ENCODE data around the gene IL17F.

The IL17F gene

GRCh38 chr6:52227495-52227894, 16.8 kb downstream of the IL17F start:
- TF ChIP-seq NFRKB (IDR thresholded peaks at IDR 0.05) = no peak
- TF ChIP-seq FOXM1 (IDR thresholded peaks at IDR 0.05; ENCODE audit: borderline replicate concordance) = no peak
- TF ChIP-seq ZNF384 (IDR thresholded peaks at IDR 0.05) = no peak
- TF ChIP-seq PKNOX1 (IDR thresholded peaks at IDR 0.05) = no peak
- TF ChIP-seq ARNT (IDR thresholded peaks at IDR 0.05) = no peak
- no peak for TF ChIP-seq BHLHE40 (IDR thresholded peaks at IDR 0.05; ENCODE audit: borderline replicate concordance)
- TF ChIP-seq SUZ12 (IDR thresholded peaks at IDR 0.05) = no peak
- TF ChIP-seq CTBP1 (IDR thresholded peaks at IDR 0.05; ENCODE audit: borderline replicate concordance) = no peak
- TF ChIP-seq FOXA1 (IDR thresholded peaks at IDR 0.05) = no peak
- no peak for TF ChIP-seq FOXK2 (IDR thresholded peaks at IDR 0.05)
- ChIA-PET CTCF (no interaction called here), POLR2A (no interaction called here)
- no peak for DNase-seq (ENCODE audit: extremely low spot score)

GRCh38 chr6:52221302-52221701, 23.0 kb downstream of the IL17F start:
- CTCF ChIA-PET = interaction anchor here (0.6 kb wide), 1 partner anchor 58 kb away, joined by 3 read pairs; no protein-coding TSS in a partner anchor
- POLR2A ChIA-PET = no interaction called here
- TF ChIP-seq SP1 (IDR thresholded peaks at IDR 0.05) (no peak), FOXA1 (IDR thresholded peaks at IDR 0.05) (no peak), FOXM1 (IDR thresholded peaks at IDR 0.05; ENCODE audit: borderline replicate concordance) (no peak), PKNOX1 (IDR thresholded peaks at IDR 0.05) (no peak), ZNF384 (IDR thresholded peaks at IDR 0.05) (no peak), L3MBTL2 (conservative IDR thresholded peaks at IDR 0.05) (no peak), HDGF (IDR thresholded peaks at IDR 0.05; ENCODE audit: borderline replicate concordance) (no peak), ARNT (IDR thresholded peaks at IDR 0.05) (no peak)
- no peak for DNase-seq (ENCODE audit: extremely low spot score)

DNA sequence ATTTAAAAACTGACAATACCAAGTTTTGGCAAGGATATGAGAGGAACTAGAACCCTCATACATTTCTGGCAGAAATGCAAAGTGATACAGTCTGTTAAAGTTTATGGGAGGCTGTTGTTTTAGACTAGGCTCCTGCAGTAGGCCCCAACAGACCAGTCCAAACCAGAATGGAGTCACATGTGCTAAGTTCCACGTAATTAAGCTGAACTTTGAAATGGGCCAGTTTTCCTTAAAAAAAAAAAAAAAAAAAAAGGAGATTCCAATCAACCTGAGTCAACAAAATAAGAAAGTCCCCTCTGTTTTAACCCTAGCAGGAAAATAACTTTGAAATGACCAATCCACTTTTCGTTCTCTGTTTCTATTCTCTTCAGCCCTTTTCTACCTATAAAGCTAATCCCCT, 26.5 kb downstream of the IL17F start:
- DNase-seq (ENCODE audit: extremely low spot score) = no peak
- ChIA-PET CTCF (interaction anchor here (0.6 kb wide), 1 partner anchor 24 kb away, joined by 4 read pairs; no protein-coding TSS in a partner anchor), POLR2A (no interaction called here)
- TF ChIP-seq NFRKB (IDR thresholded peaks at IDR 0.05) (no peak), SUZ12 (IDR thresholded peaks at IDR 0.05) (no peak), SP1 (IDR thresholded peaks at IDR 0.05) (no peak), TARDBP (IDR thresholded peaks at IDR 0.05) (no peak), LEF1 (IDR thresholded peaks at IDR 0.05; ENCODE audit: borderline replicate concordance) (no peak), ZNF384 (IDR thresholded peaks at IDR 0.05) (no peak), ARNT (IDR thresholded peaks at IDR 0.05) (no peak), FOXA1 (IDR thresholded peaks at IDR 0.05) (no peak), FOXM1 (IDR thresholded peaks at IDR 0.05; ENCODE audit: borderline replicate concordance) (no peak), CTBP1 (IDR thresholded peaks at IDR 0.05; ENCODE audit: borderline replicate concordance) (no peak), BHLHE40 (IDR thresholded peaks at IDR 0.05; ENCODE audit: borderline replicate concordance) (no peak), L3MBTL2 (conservative IDR thresholded peaks at IDR 0.05) (no peak), PKNOX1 (IDR thresholded peaks at IDR 0.05) (no peak), FOXK2 (IDR thresholded peaks at IDR 0.05) (no peak), ELF4 (IDR thresholded peaks at IDR 0.05) (no peak), HDGF (IDR thresholded peaks at IDR 0.05; ENCODE audit: borderline replicate concordance) (no peak)

DNA sequence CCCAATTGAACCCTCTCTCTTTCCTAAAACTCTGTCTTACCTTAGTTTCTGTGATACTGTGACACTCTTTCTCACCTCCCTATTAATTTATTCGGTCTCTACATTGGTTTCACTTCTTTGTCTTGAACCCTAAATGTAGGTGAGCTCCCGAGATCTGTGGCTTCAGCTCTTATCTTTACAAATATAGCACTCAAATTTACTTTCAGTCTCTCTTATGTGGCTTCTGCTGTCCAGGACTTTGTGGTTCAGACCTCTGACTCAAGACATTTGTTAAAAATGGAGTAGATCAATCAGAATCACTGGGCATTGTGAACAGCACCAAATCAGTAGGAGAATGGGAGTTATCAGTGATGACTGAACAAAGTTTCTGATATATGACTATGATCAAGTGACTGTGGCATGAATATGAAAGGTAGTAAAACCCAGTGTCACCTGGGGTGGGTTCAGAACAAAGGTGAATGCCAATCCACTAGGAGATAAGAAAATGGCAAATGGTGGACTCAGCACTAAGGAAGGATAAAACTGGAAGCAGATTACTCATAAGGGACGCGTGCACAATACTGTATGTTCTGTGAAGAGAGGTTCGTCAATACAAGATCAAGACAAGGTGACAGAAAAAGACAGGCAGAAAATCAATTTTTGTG, 27.2 kb downstream of the IL17F start:
- ChIA-PET POLR2A (no interaction called here), CTCF (no interaction called here)
- no peak for TF ChIP-seq LEF1 (IDR thresholded peaks at IDR 0.05; ENCODE audit: borderline replicate concordance)
- no peak for TF ChIP-seq NFRKB (IDR thresholded peaks at IDR 0.05)
- no peak for TF ChIP-seq L3MBTL2 (conservative IDR thresholded peaks at IDR 0.05)
- no peak for TF ChIP-seq FOXK2 (IDR thresholded peaks at IDR 0.05)
- TF ChIP-seq ELF4 (IDR thresholded peaks at IDR 0.05) = no peak
- no peak for TF ChIP-seq ZNF384 (IDR thresholded peaks at IDR 0.05)
- no peak for TF ChIP-seq TARDBP (IDR thresholded peaks at IDR 0.05)
- TF ChIP-seq HDGF (IDR thresholded peaks at IDR 0.05; ENCODE audit: borderline replicate concordance) = no peak
- no peak for TF ChIP-seq SUZ12 (IDR thresholded peaks at IDR 0.05)
- no peak for TF ChIP-seq CTBP1 (IDR thresholded peaks at IDR 0.05; ENCODE audit: borderline replicate concordance)
- TF ChIP-seq SP1 (IDR thresholded peaks at IDR 0.05) = no peak
- no peak for TF ChIP-seq FOXA1 (IDR thresholded peaks at IDR 0.05)
- TF ChIP-seq FOXM1 (IDR thresholded peaks at IDR 0.05; ENCODE audit: borderline replicate concordance) = no peak
- TF ChIP-seq ARNT (IDR thresholded peaks at IDR 0.05) = no peak
- no peak for TF ChIP-seq BHLHE40 (IDR thresholded peaks at IDR 0.05; ENCODE audit: borderline replicate concordance)
- no peak for DNase-seq (ENCODE audit: extremely low spot score)

- no peak for DNase-seq (ENCODE audit: extremely low spot score)
- POLR2A ChIA-PET = no interaction called here
- CTCF ChIA-PET = no interaction called here
- TF ChIP-seq ELF4 (IDR thresholded peaks at IDR 0.05) = no peak
- TF ChIP-seq BHLHE40 (IDR thresholded peaks at IDR 0.05; ENCODE audit: borderline replicate concordance) = no peak
- TF ChIP-seq PKNOX1 (IDR thresholded peaks at IDR 0.05) = no peak
- TF ChIP-seq SP1 (IDR thresholded peaks at IDR 0.05) = no peak
- no peak for TF ChIP-seq L3MBTL2 (conservative IDR thresholded peaks at IDR 0.05)
- no peak for TF ChIP-seq FOXK2 (IDR thresholded peaks at IDR 0.05)
- no peak for TF ChIP-seq ARNT (IDR thresholded peaks at IDR 0.05)
- no peak for TF ChIP-seq HDGF (IDR thresholded peaks at IDR 0.05; ENCODE audit: borderline replicate concordance)
- TF ChIP-seq ZNF384 (IDR thresholded peaks at IDR 0.05) = no peak
- TF ChIP-seq FOXA1 (IDR thresholded peaks at IDR 0.05) = no peak
Observed at GRCh38 chr6:52215787-52216186, 28.5 kb downstream of the IL17F start.

All from HEK293T (cell line).